GM19467 (cell line): ENCODE results near the gene CCDC85C.

ENCODE experiments used
- ATAC-seq: cut with Tn5 transposase; IDR thresholded peaks from one replicate; pipeline ENCODE4 v1.9.1; 2021; ENCODE audit warnings: mild to moderate bottlenecking, moderate library complexity; ENCODE audit not compliant: unreplicated experiment

Gene CCDC85C

GRCh38 chr14:99592933-99593753, 10.9 kb downstream of the CCDC85C start:
- no peak for ATAC-seq

DNA sequence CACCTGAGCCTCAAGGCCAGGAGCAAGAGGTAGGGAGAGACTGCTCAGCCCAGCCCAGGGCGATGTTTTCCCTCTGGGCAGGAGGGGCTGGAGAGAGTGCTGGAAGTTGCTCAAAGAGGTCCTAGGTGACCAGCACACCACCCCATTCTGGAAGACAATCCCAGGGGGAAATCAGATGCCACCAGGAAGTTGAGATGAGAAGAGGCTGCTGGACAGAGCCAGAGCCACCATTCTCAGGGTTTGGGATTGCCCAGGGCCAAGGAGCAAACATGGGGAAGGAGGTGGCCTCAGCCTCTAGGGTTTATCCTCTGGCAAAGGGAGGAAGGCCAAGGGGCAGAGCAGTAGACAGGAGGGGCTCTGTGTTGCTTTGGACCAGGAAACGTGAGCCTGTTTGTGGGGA, 11.6 kb downstream of the CCDC85C start:
- ATAC-seq, result no peak

DNA sequence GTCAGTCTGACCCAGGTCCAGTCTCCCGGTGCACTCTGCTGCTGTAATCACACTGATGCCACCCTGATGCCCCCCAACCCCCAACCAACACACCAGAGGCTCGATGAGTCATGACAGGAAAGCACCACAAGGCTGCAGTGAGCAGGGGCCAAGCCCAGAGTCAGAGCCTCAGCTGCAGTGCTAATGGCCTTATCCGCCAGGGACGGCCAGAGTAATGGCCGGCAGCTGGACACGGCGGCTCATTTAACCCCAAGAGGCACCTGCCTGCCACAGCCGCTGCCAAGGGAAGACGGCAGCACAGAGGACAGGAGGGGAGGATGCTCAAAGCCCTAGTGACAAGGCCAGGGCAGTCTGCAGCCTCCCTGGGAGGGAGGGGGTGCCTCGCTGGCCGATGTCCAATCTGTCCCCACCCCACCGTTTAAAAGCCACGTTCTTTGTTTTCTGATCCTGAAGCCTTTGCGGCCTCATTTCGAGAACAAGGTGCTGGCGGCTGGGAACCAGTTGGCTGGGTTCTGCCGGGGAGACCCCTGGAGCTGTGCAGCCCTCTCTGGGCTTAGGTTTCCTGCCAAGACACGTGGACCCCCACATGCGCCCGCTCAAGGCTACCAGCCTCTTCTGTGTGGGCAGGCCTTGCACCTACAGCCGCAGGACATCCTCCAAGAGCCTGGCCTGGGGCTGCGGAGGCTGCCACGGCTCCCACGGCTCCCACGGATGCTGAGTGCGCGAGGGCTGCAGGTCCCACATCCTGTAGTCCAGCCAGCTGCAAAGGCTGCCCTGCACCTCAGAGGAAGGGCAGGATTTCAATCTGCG, 13.1 kb downstream of the CCDC85C start:
- ATAC-seq, result no peak

DNA sequence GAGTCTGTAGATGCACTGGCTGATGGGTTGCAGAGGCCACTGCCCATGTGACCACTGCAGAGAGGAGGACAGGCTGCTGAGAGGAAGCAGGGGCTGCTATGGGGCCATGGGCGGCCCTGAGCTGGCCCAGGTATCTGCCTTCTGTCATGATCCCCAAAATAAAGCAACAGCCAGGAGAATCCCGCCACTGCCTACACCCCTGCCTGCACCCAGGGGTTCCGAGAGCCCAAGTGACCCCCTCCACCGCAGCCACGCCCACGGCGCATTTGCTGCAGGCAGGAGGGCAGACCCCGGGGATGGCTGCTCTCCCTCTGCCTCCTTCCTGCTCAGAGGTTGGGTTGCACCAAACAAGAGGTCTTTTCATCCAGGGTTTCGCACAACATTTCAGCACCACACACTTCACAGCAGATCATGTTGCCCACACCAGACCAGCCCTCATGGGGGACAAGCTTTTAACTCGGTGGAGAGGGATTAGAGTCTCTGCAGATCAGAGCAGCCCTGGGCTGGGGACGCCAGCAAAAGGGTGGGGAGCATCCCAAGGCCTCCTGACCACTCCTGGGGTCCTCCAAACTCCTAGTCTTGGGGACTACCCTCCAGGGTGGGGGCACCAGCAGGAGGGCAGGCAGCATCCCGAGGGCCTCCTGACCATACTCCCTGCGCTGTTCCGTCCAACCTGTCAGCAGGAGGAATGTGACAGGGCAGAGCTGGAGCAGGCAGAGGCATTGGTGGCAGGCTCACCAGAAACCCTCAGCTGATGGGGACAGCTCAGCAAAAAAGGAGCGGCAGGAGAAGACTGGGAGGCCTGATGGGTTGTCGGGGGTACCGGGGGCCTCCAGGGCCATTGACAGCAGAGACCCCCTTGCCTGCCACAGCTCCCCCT, 14.1 kb downstream of the CCDC85C start:
- no peak for ATAC-seq

DNA sequence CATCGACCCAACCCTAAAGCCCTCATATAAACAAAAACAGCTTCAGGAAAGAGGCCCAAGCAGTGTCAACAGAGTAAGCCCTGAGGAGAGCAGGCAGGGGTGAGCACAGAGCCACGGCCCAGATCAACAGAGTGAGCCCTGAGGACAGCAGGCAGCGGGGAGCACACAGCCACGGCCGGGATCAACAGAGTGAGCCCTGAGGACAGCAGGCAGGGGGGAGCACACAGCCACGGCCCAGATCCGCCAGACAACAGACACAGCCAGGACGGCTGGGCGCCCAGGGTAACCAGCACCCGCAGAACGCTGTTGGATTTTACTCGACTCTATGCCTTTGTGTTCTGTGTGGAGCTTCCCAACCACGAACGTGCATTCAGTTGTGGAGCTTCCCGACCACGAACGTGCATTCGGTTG, 15.0 kb downstream of the CCDC85C start:
- ATAC-seq, result no peak

GRCh38 chr14:99587460-99588278, 16.3 kb downstream of the CCDC85C start:
- ATAC-seq, result no peak

DNA sequence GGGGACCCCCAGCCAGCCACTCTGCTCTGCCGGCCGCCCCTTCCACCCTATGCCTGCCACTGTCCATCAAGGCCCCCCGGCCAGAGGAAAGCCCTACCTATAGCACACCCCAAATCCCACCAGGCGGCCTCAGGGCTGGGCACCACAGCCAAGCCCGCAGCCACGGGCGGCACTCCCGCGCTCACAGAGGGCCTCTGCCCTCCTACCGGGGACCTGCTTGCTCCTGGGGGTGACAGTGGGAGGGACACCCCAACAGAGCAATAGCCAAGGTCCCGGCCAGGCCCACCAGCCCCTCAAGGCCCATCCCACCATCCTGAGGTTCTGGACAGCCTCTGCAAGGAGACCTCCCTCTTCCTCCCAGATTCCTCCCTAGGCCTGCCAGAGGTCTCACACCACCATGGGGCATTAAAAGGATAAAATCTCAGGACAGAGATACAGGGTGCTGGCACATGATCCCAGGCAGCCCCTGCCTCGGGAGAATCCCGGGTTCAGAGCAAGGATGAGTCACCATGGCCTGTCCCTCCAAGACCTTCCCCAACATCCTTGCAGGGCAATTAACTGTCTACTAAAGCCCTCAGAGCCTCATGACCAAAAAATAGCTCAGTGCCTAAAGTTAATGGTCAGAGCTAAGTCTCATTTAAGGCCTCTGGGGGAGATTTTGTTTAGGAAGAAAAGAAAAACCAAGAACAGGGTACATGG, 17.1 kb downstream of the CCDC85C start:
- ATAC-seq, result no peak

GRCh38 chr14:99586054-99586760, 17.8 kb downstream of the CCDC85C start:
- no peak for ATAC-seq

DNA sequence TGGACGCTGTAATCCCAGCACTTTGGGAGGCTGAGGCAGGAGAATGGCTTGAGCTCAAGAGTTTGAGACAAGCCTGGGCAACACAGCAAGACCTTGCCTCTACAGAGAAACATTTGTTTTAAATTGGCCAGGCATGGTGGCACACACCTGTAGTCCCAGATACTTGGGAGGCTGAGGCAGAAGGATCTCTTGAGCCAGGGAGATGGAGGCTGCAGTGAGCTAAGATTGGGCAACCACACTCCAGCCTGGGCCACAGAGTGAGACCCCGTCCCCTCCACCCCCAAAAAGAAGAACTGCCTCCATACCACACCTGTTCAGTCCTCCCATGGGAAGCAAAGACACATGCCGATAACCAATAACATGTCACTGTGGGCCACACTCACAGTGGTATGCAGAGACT, 19.2 kb downstream of the CCDC85C start:
- ATAC-seq, result no peak

DNA sequence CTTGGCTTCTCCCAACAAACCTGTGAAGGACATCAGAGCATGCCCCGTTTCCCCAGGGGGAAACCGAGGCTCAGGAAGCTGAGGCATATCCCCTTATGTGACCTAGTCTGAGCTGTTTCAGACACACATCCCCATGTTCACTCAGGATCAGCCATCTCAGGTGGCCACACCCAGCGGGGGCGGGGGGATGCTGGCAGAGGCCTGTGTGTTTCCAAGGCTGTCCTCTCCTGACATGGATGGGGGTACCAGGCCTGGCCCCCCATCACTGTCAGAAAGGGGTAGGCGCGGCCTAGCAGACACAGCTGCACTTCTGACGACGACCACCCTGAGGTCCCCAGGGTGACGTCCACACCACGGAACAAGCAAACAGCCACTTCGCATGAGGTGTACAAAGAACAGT, 22.1 kb downstream of the CCDC85C start:
- ATAC-seq, result no peak

- no peak for ATAC-seq
Measured at GRCh38 chr14:99581374-99581773, 22.6 kb downstream of the CCDC85C start.

- ATAC-seq, result no peak
Measured at GRCh38 chr14:99579903-99580571, 24.0 kb downstream of the CCDC85C start.

DNA sequence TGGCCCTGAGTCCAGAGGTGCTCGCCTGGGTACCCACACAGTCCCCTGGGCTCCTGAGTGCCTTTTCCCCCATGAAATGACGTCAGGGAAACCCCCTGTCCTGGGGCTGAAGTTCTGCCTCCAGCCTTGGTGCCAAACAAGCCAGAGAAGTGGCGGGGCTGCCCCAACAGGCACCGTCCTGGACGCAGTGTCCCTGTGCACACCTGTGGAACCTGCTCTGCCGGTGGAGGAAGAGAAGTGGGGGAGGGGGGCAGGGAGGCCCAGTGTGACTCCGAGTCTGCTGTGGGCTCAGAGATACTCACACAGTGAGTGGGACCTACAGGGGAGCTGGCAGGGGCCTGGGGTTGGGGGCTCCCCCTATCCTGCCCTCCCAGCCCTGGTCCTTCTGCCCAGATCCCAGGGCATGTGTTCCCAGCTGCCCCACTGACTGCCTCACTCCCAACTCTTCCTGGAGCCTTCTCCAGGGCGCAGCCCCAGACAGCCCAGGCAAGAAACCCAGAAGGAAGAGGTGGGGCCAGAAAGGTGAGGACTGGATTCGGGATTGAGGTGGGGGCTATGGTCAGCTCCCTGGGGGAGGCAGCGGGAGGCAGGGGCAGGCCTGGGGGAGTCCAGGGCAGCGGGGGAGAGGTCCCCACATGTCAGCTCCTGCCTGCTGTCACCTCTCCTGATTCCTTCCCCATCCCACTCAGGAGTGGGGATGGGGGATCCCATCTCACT, 24.7 kb downstream of the CCDC85C start:
- ATAC-seq, result no peak

- no peak for ATAC-seq
Measured at GRCh38 chr14:99578541-99579101, 25.4 kb downstream of the CCDC85C start.

GRCh38 chr14:99576761-99577705, 27.0 kb downstream of the CCDC85C start:
- no peak for ATAC-seq

- ATAC-seq, result no peak
Measured at GRCh38 chr14:99576304-99576703, 27.7 kb downstream of the CCDC85C start.
